Caki2 (cell line): ENCODE measurements around the gene PLEKHB2. TPM values are rescaled to one million over a fixed set of nuclear protein-coding genes. Genes with fewer than 3 reads are reported as not detected.
"Not testable (repeated sequence)": the region's sequence is repeated elsewhere in the genome, so short reads cannot be mapped to it uniquely, and the experiment has no call there.

Source experiments
- DNase-seq: peaks from one replicate; pipeline ENCODE4 v3.0.0-alpha.2; 2015; ENCODE audit warnings: low read depth
- in situ Hi-C: cut with HindIII; loops from 2 replicates; pipeline ENCODE4 v1.10.0; 2016; ENCODE audit warnings: low sequenced_read_pairs, low pct_unique_long_range_greater_than_20kb, mixed read lengths
- total RNA-seq: library from RNA; depleted of rRNA; stranded (reverse); fragments of >200 nt; shearing (Covaris generic); gene quantifications from 2 replicates; pipeline ENCODE4 v1.2.3, GENCODE V29; 2014; ENCODE audit warnings: low replicate concordance; rRNA removed

PLEKHB2 gene
- total RNA-seq, 1 experiment from 2014 or later: 116 TPM

- in situ Hi-C loops, DNase-seq: not testable (repeated sequence)
Measured at GRCh38 chr2:131165562-131165961, 60.4 kb downstream of the PLEKHB2 start.

GRCh38 chr2:131168538-131168937 lies 63.4 kb downstream of the PLEKHB2 start:
- in situ Hi-C loops: no loop called here
- DNase-seq: no peak

- in situ Hi-C loops, DNase-seq: not testable (repeated sequence)
Measured at GRCh38 chr2:131178050-131178449, 72.9 kb downstream of the PLEKHB2 start.

- in situ Hi-C loops, DNase-seq: not testable (repeated sequence)
Measured at GRCh38 chr2:131178721-131179418, 73.7 kb downstream of the PLEKHB2 start.

- in situ Hi-C loops, DNase-seq: not testable (repeated sequence)
Measured at GRCh38 chr2:131181451-131181850, 76.3 kb downstream of the PLEKHB2 start.

- in situ Hi-C loops, DNase-seq: not testable (repeated sequence)
Measured at GRCh38 chr2:131193421-131193820, 88.3 kb downstream of the PLEKHB2 start.

GRCh38 chr2:131196186-131196585 lies 91.0 kb downstream of the PLEKHB2 start:
- DNase-seq, in situ Hi-C loops: not testable (repeated sequence)

Other genes starting within 250 kb of the PLEKHB2 start
- 108 and 133 TPM in 2 replicates for gene FAM168B, start 11.9 kb upstream of the PLEKHB2 start, total RNA-seq
- 0.10 and 0.67 TPM in 2 replicates for gene POTEE, start 104.2 kb downstream of the PLEKHB2 start, total RNA-seq